Medulla oblongata (tissue), 1 donor: ENCODE measurements around the gene KDM7A.
"Not testable (repeated sequence)": the region's sequence is repeated elsewhere in the genome, so short reads cannot be mapped to it uniquely, and the experiment has no call there.

Experiments
- DNase-seq: peaks from one replicate; pipeline ENCODE4 v3.0.0-alpha.2; 2015; ENCODE audit errors: extremely low spot score

The KDM7A gene

GRCh38 chr7:140176811-140177702 lies at the start of gene KDM7A:
Gene KDM7A, minus strand, starts transcription at chr7:140176983. Its CDS starts 46 bp downstream, at chr7:140176937.
- peak; percentile 94 for DNase-seq

- peak; percentile 67 for DNase-seq
These were observed 48.9 kb upstream of the KDM7A start for GRCh38 chr7:140225562-140226249.

GRCh38 chr7:140223515-140224221 lies 46.9 kb upstream of the KDM7A start:
- DNase-seq: no peak

- no peak for DNase-seq
These were observed 46.0 kb upstream of the KDM7A start for GRCh38 chr7:140222814-140223213.

GRCh38 chr7:140219672-140220524 lies 43.1 kb upstream of the KDM7A start:
- no peak for DNase-seq

- no peak for DNase-seq
These were observed 41.9 kb upstream of the KDM7A start for GRCh38 chr7:140218656-140219055.

GRCh38 chr7:140217750-140218501 lies 41.1 kb upstream of the KDM7A start:
- DNase-seq: no peak

GRCh38 chr7:140215281-140215680 lies 38.5 kb upstream of the KDM7A start:
- DNase-seq: no peak

- no peak for DNase-seq
These were observed 37.4 kb upstream of the KDM7A start for GRCh38 chr7:140214075-140214684.

- DNase-seq: no peak
These were observed 36.9 kb upstream of the KDM7A start for GRCh38 chr7:140213684-140214074.

- no peak for DNase-seq
These were observed 35.5 kb upstream of the KDM7A start for GRCh38 chr7:140212100-140212881.

- no peak for DNase-seq
These were observed 34.9 kb upstream of the KDM7A start for GRCh38 chr7:140211698-140212097.

- peak; percentile 70 for DNase-seq
These were observed 33.3 kb upstream of the KDM7A start for GRCh38 chr7:140209866-140210609.

GRCh38 chr7:140206616-140207389 lies 30.0 kb upstream of the KDM7A start:
- peak; percentile 14 for DNase-seq

GRCh38 chr7:140205600-140205999 lies 28.8 kb upstream of the KDM7A start:
- no peak for DNase-seq

- DNase-seq: no peak
These were observed 26.8 kb upstream of the KDM7A start for GRCh38 chr7:140203556-140203955.

GRCh38 chr7:140202942-140203341 lies 26.2 kb upstream of the KDM7A start:
- not testable (repeated sequence) for DNase-seq

- DNase-seq: no peak
These were observed 24.6 kb upstream of the KDM7A start for GRCh38 chr7:140201393-140201792.
